T-helper 2 cell treated with Interferon-gamma antibody and Interleukin-4, amounts not matched to agents 100 ng/mL and 5 ng/mL, for 36 hours (primary cell): Measurements from ENCODE around the gene SPATA25. TPM values are rescaled to one million over a fixed set of nuclear protein-coding genes. Genes with fewer than 3 reads are reported as not detected.

Source experiments
- intact Hi-C: fragments of 100-400 bp; cut with micrococcal nuclease; formaldehyde crosslinking; loops from one replicate; pipeline ENCODE4 v1.15.1; 2023
- total RNA-seq: library from RNA; stranded (reverse); gene quantifications from 2 replicates; pipeline ENCODE4 v1.2.3, GENCODE V29; 2022

SPATA25 gene
- total RNA-seq, result 0.52 and 1.0 TPM in 2 replicates

- intact Hi-C loops, result no loop called here
These were observed at the start of gene SPATA25 for GRCh38 chr20:45887346-45887715. Gene SPATA25, minus strand, starts transcription at chr20:45887622. Its CDS starts 32 bp downstream, at chr20:45887590.

GRCh38 chr20:45935416-45936046 is 48.1 kb upstream of the SPATA25 start:
- intact Hi-C loops, result loop anchor here (1.0 to 2.0 kb wide), 5 partner anchors 24 to 137 kb away; partner anchors contain the start of genes ACOT8, ZNF335, ZSWIM1 and ZSWIM3

- intact Hi-C loops, result loop anchor here (1.0 to 5.0 kb wide), 7 partner anchors 24 to 136 kb away; partner anchors contain the start of genes ACOT8, CTSA, NEURL2 and UBE2C
These were observed 47.4 kb upstream of the SPATA25 start, which contains the start of gene PCIF1 for GRCh38 chr20:45934586-45935415. Gene PCIF1, plus strand, starts transcription at chr20:45934683. Its CDS starts 4,317 bp downstream, at chr20:45939000.

- intact Hi-C loops, result loop anchor here (1.0 to 5.0 kb wide), 3 partner anchors 43 to 135 kb away; partner anchors contain the start of genes CTSA, NEURL2 and UBE2C
These were observed 46.7 kb upstream of the SPATA25 start for GRCh38 chr20:45934046-45934585.

- intact Hi-C loops, result loop anchor here (1.0 to 5.0 kb wide), 4 partner anchors 42 to 142 kb away; partner anchors contain the start of genes CTSA, DNTTIP1, NEURL2 and UBE2C
These were observed 46.0 kb upstream of the SPATA25 start for GRCh38 chr20:45933266-45934045.

- intact Hi-C loops, result loop anchor here (5.0 kb wide), 1 partner anchor 119 kb away; the partner anchor contains the start of gene UBE2C
These were observed 44.3 kb upstream of the SPATA25 start for GRCh38 chr20:45931680-45932079.

GRCh38 chr20:45927071-45927878 is 39.9 kb upstream of the SPATA25 start:
- intact Hi-C loops, result no loop called here

GRCh38 chr20:45926731-45927070 is 39.3 kb upstream of the SPATA25 start:
- intact Hi-C loops, result no loop called here

GRCh38 chr20:45925821-45926506 is 38.5 kb upstream of the SPATA25 start:
- intact Hi-C loops, result no loop called here

GRCh38 chr20:45924391-45925261 is 37.2 kb upstream of the SPATA25 start:
- intact Hi-C loops, result no loop called here

- intact Hi-C loops, result no loop called here
These were observed 34.1 kb upstream of the SPATA25 start for GRCh38 chr20:45921337-45922189.

- intact Hi-C loops, result no loop called here
These were observed 33.3 kb upstream of the SPATA25 start for GRCh38 chr20:45920462-45921336.

- intact Hi-C loops, result no loop called here
These were observed 32.3 kb upstream of the SPATA25 start for GRCh38 chr20:45919542-45920399.

- intact Hi-C loops, result no loop called here
These were observed 31.5 kb upstream of the SPATA25 start for GRCh38 chr20:45918779-45919537.

- intact Hi-C loops, result no loop called here
These were observed 30.8 kb upstream of the SPATA25 start for GRCh38 chr20:45918182-45918737.
